ENCODE results near the gene ANLN.
"Not testable (repeated sequence)": the region's sequence is repeated elsewhere in the genome, so short reads cannot be mapped to it uniquely, and the experiment has no call there.

Gene ANLN

DNA sequence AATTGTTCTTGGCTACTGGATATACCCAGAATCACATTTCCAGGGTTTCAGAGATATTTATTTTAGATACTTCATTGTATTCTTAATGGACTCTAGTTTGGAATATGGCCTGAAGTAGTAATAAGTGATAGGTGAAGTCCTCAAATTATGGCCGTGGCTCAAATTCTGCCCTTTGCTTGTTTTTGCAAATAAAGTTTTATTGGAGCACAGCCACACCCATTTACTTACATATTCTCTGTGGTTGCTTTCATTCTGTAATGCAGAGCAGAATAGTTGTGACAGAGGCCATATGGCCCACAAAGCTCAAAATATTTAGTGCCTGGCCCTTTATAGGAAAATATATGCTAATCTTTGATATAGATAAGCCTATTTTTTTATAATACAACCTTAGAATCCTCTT lies 19.5 kb downstream of the ANLN start:
- DNase-seq (ENCODE audit: low read depth) = no peak

GRCh38 chr7:36415144-36415543 lies 25.5 kb downstream of the ANLN start:
- no peak for DNase-seq (ENCODE audit: low read depth)

DNA sequence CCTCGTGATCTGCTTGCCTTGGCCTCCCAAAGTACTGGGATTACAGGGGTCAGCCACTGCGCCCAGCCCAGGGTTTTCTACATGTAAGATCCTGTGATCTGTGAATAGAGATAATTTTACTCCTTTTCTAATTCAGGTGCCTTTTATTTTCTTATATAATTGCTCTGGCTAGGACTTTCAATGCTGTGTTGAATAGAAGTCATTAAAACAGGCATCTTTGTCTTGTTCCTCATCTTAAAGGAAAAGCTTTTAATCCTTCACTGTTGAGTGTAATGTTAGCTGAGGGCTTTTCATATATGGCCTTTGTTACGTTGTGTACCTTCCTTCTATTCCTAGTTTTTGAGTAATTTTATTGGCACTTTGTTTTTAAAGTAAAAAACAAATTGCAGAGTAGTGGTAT lies 26.6 kb downstream of the ANLN start:
- no peak for DNase-seq (ENCODE audit: low read depth)

DNA sequence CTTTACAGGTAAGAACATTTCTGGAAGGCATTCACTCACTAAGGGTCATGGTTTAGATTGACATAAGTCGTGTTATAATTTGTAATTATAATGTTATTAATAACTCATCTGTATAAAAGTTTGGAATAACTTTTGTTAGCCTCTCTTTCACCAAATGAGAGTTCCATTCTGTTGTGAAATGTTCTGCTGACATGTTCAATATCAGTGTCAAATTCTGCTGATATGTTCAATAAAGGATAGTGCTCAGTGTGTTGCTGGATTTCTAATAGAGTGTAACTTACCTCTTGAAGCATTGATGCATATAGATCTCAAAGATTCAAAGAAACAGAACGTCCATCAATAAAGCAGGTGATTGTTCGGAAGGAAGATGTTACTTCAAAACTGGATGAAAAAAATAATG lies 30.6 kb downstream of the ANLN start:
- no peak for DNase-seq (ENCODE audit: low read depth)

DNA sequence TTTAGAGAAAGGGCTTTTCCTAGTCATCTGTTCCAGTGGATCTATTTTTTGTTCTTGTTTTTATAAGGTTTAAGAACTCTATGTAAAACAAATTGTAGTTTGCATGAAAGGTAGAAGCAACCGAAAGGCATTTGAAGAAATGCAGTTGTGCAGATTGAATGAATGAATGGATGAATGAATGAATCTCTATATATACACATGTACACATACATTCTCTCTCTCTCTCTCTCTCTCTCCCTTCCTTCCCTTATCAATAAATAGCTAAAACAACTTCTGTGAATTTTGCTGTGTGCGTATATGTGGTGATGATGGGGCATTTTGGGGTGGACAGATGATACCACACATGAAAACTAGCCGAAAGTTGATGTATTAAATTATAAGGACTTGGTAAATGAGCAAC lies 32.4 kb downstream of the ANLN start:
- DNase-seq (ENCODE audit: low read depth) = no peak

DNA sequence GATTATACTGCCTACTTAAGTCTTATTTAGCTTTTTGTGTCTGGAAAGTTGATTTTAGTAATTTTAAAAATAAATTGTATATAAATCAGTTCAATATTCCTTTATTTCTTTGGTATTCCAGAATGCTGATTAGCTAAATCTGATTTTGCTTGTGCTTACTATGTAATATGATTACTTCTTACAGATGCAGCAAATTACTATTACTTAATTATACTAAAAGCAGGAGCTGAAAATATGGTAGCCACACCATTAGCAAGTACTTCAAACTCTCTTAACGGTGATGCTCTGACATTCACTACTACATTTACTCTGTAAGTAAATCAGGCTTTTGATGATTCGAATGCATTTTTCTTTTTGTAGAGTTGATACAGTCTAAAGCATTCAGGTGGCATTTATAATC lies 34.0 kb downstream of the ANLN start:
- no peak for DNase-seq (ENCODE audit: low read depth)

DNA sequence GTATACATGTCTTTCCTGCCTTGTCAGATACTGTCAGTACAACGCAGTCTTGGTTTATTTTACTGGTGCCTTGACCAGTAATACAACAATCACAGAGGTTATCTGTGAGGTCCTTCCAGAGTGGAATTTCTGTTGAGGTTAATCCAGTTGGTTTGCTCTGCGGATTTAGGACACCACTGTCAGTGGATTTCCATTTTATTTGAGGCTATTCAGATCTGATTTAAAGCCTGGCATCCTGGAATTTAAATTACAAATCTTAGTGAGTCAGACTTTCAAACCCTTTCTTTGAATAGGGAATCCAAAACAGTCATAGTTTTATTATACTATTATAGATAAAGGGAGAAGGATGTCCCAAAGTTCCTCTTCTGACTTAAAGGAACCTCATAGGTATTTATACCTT lies 40.5 kb downstream of the ANLN start:
- DNase-seq (ENCODE audit: low read depth) = no peak

- no peak for DNase-seq (ENCODE audit: low read depth)
Observed at GRCh38 chr7:36430881-36431280, 41.2 kb downstream of the ANLN start.

GRCh38 chr7:36438211-36438610 lies 48.5 kb downstream of the ANLN start:
- DNase-seq (ENCODE audit: low read depth) = no peak

- DNase-seq (ENCODE audit: low read depth) = no peak
Observed at GRCh38 chr7:36439624-36440023, 50.0 kb downstream of the ANLN start.

DNA sequence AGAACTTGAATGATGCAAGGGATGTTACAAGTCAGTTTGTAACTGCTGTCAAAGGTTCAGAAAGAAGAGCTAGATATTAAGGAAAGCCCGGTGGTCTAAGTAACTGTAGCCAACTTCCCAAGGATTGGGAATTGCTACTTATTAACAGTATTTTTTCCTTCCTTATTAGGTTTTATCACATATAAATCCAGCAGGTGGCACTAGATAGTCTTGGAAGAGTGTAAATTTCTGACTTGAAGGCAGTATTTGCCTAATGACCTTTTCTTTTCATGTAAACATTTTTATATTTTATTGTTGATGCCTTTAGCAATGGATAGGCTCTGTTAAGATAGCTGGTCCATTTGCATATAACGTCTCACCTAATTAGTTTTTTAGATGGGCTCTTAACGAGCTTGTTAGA lies 51.2 kb downstream of the ANLN start:
- no peak for DNase-seq (ENCODE audit: low read depth)

DNA sequence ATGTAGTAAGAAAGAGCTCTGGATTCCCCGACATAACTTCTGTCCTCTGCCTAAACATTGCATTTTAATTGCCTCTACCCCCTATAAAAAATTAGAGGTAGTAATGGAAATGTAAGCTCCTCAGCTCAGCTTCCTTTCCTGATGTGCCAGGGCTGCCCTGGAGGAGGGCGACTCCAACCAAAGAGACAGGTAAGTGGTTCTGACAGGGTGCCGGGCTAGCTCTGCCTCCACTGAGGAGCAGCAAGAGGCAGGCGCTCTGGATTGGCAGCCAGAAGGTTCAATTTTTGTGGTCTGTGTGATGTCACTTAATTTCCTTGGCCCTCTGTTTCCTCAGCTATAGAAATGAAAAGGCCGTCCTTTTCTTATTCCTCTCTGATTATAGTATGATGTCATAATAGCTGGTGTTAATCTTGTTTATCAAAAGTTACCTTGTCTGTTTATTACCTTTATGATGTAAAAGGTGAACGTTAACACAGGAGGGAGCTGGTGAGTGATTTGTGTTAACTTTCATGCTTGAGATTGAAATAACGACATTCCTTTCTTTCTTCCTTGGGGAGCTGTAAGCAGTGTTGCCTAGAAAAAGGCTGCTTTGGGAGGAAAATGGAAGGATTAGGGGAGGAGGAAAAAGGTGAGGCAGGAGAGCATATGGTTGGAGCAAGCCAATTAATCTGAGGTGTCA lies 51.8 kb downstream of the ANLN start:
- DNase-seq (ENCODE audit: low read depth) = no peak

GRCh38 chr7:36448781-36449379 lies 59.2 kb downstream of the ANLN start:
- DNase-seq (ENCODE audit: low read depth) = no peak

GRCh38 chr7:36449685-36450084 lies 60.0 kb downstream of the ANLN start:
- no peak for DNase-seq (ENCODE audit: low read depth)

GRCh38 chr7:36453769-36454168 lies 64.1 kb downstream of the ANLN start:
- no peak for DNase-seq (ENCODE audit: low read depth)

GRCh38 chr7:36455646-36456045 lies 66.0 kb downstream of the ANLN start:
- no peak for DNase-seq (ENCODE audit: low read depth)

- no peak for DNase-seq (ENCODE audit: low read depth)
Observed at GRCh38 chr7:36456138-36456537, 66.5 kb downstream of the ANLN start.

GRCh38 chr7:36456548-36456947 lies 66.9 kb downstream of the ANLN start:
- no peak for DNase-seq (ENCODE audit: low read depth)

DNA sequence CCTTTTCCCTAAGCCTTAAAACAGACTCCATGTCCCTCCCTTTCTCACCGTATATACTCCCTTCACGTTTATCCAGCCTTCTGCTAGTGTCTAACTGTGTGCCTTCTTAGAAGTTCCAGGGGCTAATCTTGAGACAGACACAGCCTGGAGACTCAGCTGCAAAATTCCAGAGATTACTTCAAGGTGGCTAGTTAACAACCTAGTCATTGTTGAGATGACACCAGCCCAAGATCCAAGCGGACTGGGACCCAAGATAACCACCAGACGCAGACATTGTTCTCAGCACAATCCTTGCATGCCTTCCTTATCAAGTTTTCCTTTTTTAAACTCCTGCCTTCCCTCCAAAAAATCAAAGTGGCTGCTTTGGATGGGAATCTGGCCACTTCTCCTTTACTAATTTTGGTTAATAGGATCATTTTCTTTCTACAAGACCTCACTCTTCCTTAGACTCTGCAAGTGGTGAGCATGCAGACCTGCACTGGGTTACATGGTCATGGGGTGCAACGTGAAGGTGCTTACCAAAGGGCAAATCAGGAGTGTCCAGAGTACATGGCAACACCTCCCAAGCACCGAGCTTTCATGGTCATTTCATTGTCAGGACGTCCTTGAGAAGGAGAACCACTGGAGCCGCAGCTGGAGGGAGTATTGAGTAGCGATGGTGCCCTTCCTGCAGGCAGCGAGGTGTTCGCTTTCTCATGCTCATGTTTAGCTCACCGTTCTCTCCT lies 69.7 kb downstream of the ANLN start:
- no peak for DNase-seq (ENCODE audit: low read depth)

- no peak for DNase-seq (ENCODE audit: low read depth)
Observed at GRCh38 chr7:36460811-36461429, 71.3 kb downstream of the ANLN start.

DNA sequence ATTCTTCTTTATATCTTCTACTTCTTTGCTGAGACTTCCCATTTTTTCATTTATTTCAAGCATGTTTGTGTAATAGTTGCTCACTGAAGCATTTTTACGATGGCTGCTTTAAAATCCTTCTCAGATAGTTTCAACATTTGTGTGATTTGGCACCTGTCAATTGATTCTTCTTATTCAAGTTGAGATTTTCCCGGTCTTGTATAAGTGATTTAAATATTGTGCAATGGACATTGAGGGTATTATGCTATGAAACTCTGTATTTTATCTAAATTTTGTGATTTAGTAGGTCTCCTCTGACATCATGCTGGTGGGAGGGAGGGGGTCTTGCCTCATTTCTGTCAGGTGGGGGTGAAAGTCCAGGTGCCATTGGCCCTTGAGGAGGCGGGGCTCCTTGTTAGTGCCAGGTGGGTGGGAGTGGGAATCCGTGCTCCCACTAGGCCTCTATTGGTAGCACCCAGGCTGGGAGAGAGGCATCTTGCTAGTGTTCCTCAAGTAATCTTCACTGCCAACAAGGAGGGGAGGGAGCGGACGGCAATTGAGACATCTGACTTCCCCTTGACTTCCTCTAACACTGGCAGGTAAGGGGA lies 73.0 kb downstream of the ANLN start:
- no peak for DNase-seq (ENCODE audit: low read depth)

- DNase-seq (ENCODE audit: low read depth) = no peak
Observed at GRCh38 chr7:36464271-36464670, 74.6 kb downstream of the ANLN start.

DNA sequence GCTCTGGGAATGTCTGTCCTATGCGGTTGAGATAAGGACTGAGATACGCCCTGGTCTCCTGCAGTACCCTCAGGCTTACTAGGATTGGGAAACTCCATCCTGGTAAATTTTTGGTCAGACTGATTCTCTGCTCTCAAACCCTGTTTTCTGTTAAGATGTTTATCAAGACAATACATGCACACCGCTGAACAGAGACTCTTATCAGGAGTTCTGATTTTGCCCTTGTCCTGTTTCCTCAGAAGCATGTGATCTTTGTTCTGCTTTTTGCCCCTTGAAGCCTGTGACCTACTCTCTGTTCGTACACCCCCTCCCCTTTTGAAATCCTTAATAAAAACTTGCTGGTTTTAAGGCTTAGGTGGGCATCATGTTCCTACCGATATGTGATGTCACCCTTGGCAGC lies 76.3 kb downstream of the ANLN start:
- DNase-seq (ENCODE audit: low read depth) = not testable (repeated sequence)

Data from stimulated activated CD4-positive, alpha-beta T cell treated with anti-CD3 and anti-CD28 coated beads, Interleukin-2, amount 100 ng/mL, for 4 hours (primary cell).